Upper lobe of right lung (tissue), 1 donor: ENCODE measurements around the gene TMEM135. TPM values are rescaled to one million over a fixed set of nuclear protein-coding genes. Genes with fewer than 3 reads are reported as not detected.

Experiments
- ATAC-seq: fragments of 200-7000 bp; cut with Tn5 transposase; one replicate; pipeline ENCODE4 v1.9.1; 2020; ENCODE audit warnings: mild to moderate bottlenecking, moderate library complexity
- DNase-seq: peaks from one replicate; pipeline ENCODE4 v3.0.0-alpha.2; 2020
- H3K27ac ChIP-seq: fragments of 200-600 bp; one replicate; pipeline ENCODE4 v1.8.0; 2022
- H3K27me3 ChIP-seq: fragments of 200-600 bp; one replicate; pipeline ENCODE4 v1.8.0; 2022; ENCODE audit warnings: mild to moderate bottlenecking
- H3K36me3 ChIP-seq: fragments of 200-600 bp; one replicate; pipeline ENCODE4 v1.8.0; 2022
- H3K4me1 ChIP-seq: fragments of 200-600 bp; one replicate; pipeline ENCODE4 v1.8.0; 2022
- H3K4me3 ChIP-seq: fragments of 200-600 bp; one replicate; pipeline ENCODE4 v1.8.0; 2022; ENCODE audit warnings: mild to moderate bottlenecking
- H3K9me3 ChIP-seq: fragments of 200-600 bp; one replicate; pipeline ENCODE4 v1.8.0; 2022
- intact Hi-C: fragments of 100-400 bp; cut with DNase I; formaldehyde crosslinking; loops from one replicate; pipeline ENCODE4 v1.11.0; 2022
- total RNA-seq: library from RNA; stranded (reverse); fragmentation: NEBNext Ultra II Directional; extraction: Animal tissue kit (Norgen Biotek cat#: 25700); gene quantifications from one replicate; pipeline ENCODE4 v1.2.1, GENCODE V29; 2021
- TF ChIP-seq, protein P1 (sequence below): fragments of 200-600 bp; IDR thresholded peaks from one replicate; pipeline ENCODE4 v1.8.0; 2022; ENCODE audit warnings: antibody characterized with exemption
- donor health status: DM: no; HTN: yes; CAD: no; lungs with severe emphysema.

The TMEM135 gene
- total RNA-seq, 1 donor from 2014 or later = 24.5 TPM

DNA sequence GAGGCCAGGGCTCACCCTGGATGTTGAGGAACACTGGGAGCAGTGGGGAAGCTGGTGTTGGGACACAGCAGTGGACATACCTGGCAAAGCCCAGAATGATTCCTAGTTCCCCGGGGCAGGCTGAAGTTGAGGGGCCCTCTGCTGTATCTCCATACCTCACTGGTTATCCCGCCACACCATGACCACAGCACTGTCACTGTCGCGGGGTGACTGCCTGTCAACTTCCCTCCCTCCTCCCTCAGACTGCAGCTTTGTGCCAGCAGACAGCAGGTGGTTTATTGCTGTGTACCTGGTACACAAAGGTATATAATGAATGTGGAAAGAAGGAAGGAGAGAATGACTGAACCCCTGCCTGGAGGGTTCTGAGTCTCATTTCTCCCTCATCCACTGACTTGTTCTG lies 318.7 kb downstream of the TMEM135 start:
- no peak for DNase-seq
- Histone ChIP-seq H3K9me3 (no peaks in the 10 kb centered on the region), H3K4me3 (no peak overlapping the region), H3K4me1 (peaks cover 11% of the 10 kb centered on the region), H3K27ac (no peak overlapping the region), H3K36me3 (no peaks in the 10 kb centered on the region), H3K27me3 (no peaks in the 10 kb centered on the region)
- intact Hi-C loops = no loop called here
- ATAC-seq = no peak
- TF ChIP-seq, protein P1, sequence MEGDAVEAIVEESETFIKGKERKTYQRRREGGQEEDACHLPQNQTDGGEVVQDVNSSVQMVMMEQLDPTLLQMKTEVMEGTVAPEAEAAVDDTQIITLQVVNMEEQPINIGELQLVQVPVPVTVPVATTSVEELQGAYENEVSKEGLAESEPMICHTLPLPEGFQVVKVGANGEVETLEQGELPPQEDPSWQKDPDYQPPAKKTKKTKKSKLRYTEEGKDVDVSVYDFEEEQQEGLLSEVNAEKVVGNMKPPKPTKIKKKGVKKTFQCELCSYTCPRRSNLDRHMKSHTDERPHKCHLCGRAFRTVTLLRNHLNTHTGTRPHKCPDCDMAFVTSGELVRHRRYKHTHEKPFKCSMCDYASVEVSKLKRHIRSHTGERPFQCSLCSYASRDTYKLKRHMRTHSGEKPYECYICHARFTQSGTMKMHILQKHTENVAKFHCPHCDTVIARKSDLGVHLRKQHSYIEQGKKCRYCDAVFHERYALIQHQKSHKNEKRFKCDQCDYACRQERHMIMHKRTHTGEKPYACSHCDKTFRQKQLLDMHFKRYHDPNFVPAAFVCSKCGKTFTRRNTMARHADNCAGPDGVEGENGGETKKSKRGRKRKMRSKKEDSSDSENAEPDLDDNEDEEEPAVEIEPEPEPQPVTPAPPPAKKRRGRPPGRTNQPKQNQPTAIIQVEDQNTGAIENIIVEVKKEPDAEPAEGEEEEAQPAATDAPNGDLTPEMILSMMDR = no peak

DNA sequence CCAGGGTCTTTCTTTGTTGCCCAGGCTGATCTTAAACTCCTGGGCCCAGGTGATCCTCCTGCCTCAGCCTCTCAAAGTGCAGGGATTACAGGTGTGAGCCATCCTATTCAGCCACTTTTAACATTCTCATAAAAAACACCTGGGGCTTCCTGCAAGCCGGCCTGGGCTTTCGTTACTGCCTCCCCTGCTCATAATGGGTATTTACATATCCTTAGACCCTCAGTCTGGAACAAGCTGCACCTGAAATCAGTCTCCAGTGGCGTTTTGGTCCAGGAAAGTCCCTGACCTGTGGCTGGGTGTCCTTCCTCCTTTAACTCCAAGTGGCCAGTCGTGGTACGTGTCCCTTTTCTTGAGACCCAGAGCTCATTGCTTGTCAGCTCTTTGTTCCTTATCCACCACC lies 320.7 kb downstream of the TMEM135 start:
- Histone ChIP-seq H3K27me3 (no peaks in the 10 kb centered on the region), H3K36me3 (no peaks in the 10 kb centered on the region), H3K27ac (no peak overlapping the region), H3K9me3 (no peaks in the 10 kb centered on the region), H3K4me3 (no peak overlapping the region), H3K4me1 (peaks cover under 1% of the 10 kb centered on the region)
- TF ChIP-seq, protein P1 = no peak
- no peak for DNase-seq
- intact Hi-C loops = no loop called here
- no peak for ATAC-seq

DNA sequence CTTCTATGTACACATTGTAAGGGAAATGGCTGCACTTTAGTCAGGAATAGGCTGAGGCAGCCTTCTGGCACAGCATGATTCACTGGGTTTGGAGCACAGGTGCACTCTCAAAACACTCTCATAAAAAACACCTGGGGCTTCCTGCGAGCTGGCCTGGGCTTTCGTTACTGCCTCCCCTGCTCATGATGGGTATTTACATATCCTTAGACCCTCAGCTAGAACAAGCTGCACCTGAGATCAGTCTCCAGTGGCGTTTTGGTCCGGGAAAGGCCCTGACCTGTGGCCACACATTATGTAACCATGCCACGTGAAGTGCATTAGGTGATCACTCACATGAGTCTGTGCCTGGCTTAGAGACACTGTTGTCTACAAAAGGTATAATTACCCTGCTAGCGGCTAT lies 321.7 kb downstream of the TMEM135 start:
- H3K27me3 ChIP-seq = no peaks in the 10 kb centered on the region
- intact Hi-C loops = no loop called here
- TF ChIP-seq, protein P1 = no peak

DNA sequence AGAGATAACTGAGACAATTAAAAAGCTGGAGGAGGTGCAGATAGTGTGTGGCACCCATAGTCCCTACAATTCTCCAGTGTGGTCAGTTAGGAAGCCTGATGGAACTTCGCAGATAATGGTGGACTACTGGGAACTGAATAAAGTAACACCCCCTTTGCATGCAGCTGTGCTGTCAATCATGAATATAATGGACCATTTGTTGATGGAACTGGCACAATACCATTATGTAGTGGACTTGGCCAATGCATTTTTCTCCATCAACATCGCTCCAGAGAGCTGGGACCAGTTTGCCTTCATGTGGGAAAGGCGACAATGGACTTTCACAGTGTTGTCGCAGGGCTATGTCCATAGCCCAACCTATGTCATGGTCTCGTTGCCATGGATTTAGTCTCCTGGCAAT lies 324.2 kb downstream of the TMEM135 start:
- no peaks in the 10 kb centered on the region for H3K36me3 ChIP-seq
- intact Hi-C loops = no loop called here
- H3K4me3 ChIP-seq = no peak overlapping the region
- ATAC-seq (no peak), DNase-seq (no peak)
- H3K4me1 ChIP-seq = no peaks in the 10 kb centered on the region
- TF ChIP-seq, protein P1 = no peak
- H3K27me3 ChIP-seq = no peaks in the 10 kb centered on the region
- no peaks in the 10 kb centered on the region for H3K9me3 ChIP-seq
- no peak overlapping the region for H3K27ac ChIP-seq

More for the DNA sequence above, 321.7 kb downstream of the TMEM135 start:
- ATAC-seq = no peak
- no peaks in the 10 kb centered on the region for H3K9me3 ChIP-seq
- DNase-seq = no peak
- H3K4me3 ChIP-seq = no peak overlapping the region
- H3K27ac ChIP-seq = no peak overlapping the region
- H3K4me1 ChIP-seq = no peaks in the 10 kb centered on the region
- no peaks in the 10 kb centered on the region for H3K36me3 ChIP-seq

DNA sequence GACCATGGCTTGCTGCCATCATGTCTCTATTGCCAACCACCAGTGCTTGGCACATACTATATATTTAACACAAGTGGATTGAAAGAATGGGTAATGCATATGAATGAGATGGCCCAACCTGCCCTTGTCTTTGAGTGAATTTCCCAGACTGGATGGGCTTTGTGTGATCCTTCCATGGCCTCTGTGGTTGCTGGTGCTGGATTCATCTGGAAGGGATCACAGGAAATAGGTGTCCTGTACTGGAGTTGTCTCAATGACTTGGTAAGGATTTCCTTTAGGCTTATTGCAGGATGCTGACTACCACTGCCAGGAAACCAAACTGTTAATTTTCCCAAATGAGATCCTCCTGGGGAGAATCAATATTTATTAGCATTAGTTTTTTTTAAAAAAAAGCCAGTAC lies 328.6 kb downstream of the TMEM135 start:
- H3K4me1 ChIP-seq = no peaks in the 10 kb centered on the region
- DNase-seq (no peak), ATAC-seq (no peak)
- H3K27ac ChIP-seq = no peak overlapping the region
- no peak overlapping the region for H3K4me3 ChIP-seq
- TF ChIP-seq, protein P1 = no peak
- H3K27me3 ChIP-seq = no peaks in the 10 kb centered on the region
- intact Hi-C loops = no loop called here
- H3K36me3 ChIP-seq = no peaks in the 10 kb centered on the region
- no peaks in the 10 kb centered on the region for H3K9me3 ChIP-seq

DNA sequence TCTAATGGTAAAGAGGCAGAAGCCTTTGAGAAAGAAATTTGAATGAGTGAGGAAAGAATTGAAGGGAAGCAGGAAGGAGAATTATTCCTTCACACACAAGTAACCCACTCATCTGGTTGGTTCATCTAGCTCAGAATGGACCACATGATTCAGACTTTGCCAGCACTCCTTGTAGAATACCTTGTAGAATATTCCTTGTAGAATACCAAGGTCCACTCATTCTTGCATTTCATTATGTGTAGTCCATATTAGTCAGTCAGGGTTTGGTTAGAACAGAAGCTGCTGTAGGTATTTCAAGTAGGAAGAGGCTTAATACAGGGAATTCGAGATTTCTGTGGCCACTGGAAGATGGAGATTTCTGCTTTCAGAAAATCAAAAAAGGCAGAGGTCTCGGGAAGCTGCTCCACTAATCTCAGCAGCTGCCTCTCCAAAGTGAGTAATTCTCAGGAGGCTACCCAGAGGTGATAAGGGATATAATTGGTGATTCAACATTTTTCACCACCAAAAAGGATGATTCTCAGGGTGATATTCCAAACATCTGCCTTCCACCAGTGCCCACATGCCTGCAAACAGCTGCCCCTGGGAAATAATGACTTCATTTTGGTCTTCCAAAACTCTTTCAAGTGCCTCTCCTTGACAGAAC lies 329.1 kb downstream of the TMEM135 start:
- no peak overlapping the region for H3K4me3 ChIP-seq
- no peaks in the 10 kb centered on the region for H3K27me3 ChIP-seq
- ATAC-seq (no peak), DNase-seq (no peak)
- intact Hi-C loops = no loop called here
- H3K36me3 ChIP-seq = no peaks in the 10 kb centered on the region
- H3K9me3 ChIP-seq = no peaks in the 10 kb centered on the region
- no peaks in the 10 kb centered on the region for H3K4me1 ChIP-seq
- TF ChIP-seq, protein P1 = no peak
- H3K27ac ChIP-seq = no peak overlapping the region
